ENCODE measurements around the gene STX8.

GRCh38 chr17:9479964-9480363, 95.7 kb downstream of the STX8 start:
- TF ChIP-seq CTCF (tag by site-specific recombination; IDR thresholded peaks at IDR 0.05) (no peak), ZNF350 (tag by site-specific recombination; IDR thresholded peaks at IDR 0.05) (no peak), HIC1 (tag by site-specific recombination; IDR thresholded peaks at IDR 0.05) (no peak), ATF2 (tag by site-specific recombination; IDR thresholded peaks at IDR 0.05; ENCODE audit: low read depth) (no peak), ZNF362 (tag by site-specific recombination; IDR thresholded peaks at IDR 0.05) (no peak), ZNF18 (tag by site-specific recombination; IDR thresholded peaks at IDR 0.05) (no peak), YY2 (tag by site-specific recombination; IDR thresholded peaks at IDR 0.05) (no peak), ZNF121 (tag by site-specific recombination; IDR thresholded peaks at IDR 0.05) (no peak), ZNF23 (tag by site-specific recombination; IDR thresholded peaks at IDR 0.05; ENCODE audit: borderline replicate concordance) (no peak)

Measured in HEK293 (cell line).